ENCODE measurements around the gene TMPRSS3. TPM values are rescaled to one million over a fixed set of nuclear protein-coding genes. Genes with fewer than 3 reads are reported as not detected.
A peak's percentile ranks its signal among the peaks of the same experiment; 100 is the strongest.
"Not testable (repeated sequence)": the region's sequence is repeated elsewhere in the genome, so short reads cannot be mapped to it uniquely, and the experiment has no call there.

Gene TMPRSS3
- total RNA-seq, 1 donor from 2014 or later: 0.32 TPM

DNA sequence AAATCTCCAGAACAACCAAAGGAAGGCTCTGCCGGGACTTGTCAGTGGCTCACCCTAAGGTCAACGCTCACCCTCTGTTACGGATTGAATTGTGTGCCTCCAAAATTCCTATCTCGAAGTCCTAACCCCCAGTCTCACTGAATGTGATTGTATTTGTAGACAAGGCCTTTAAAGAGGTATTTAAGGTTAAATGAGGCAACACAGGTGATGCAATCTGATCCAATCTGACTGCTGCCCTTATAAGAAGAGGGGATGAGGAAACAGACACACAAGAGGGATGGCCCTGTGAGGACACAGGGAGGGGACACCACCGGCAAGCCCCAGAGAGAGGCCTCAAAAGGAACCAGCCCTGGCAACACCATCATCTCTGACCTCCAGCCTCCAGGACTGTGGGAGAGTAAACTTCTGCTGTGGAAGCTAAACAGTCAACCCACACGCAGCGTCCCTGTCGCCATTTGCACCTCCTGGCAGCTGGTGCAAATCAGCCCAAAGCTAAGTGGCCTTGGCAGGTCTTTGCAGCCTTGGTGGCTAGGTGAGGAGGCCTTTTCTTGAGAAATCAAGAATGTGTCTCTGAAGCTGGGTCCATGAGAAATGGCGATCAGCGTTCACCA, 32.1 kb upstream of the TMPRSS3 start:
- no peak for ATAC-seq

GRCh38 chr21:42426876-42427480, 31.1 kb upstream of the TMPRSS3 start:
- ATAC-seq: no peak

- ATAC-seq: no peak
Observed at GRCh38 chr21:42426424-42426823, 30.6 kb upstream of the TMPRSS3 start.

GRCh38 chr21:42425591-42425990, 29.7 kb upstream of the TMPRSS3 start:
- ATAC-seq: no peak

DNA sequence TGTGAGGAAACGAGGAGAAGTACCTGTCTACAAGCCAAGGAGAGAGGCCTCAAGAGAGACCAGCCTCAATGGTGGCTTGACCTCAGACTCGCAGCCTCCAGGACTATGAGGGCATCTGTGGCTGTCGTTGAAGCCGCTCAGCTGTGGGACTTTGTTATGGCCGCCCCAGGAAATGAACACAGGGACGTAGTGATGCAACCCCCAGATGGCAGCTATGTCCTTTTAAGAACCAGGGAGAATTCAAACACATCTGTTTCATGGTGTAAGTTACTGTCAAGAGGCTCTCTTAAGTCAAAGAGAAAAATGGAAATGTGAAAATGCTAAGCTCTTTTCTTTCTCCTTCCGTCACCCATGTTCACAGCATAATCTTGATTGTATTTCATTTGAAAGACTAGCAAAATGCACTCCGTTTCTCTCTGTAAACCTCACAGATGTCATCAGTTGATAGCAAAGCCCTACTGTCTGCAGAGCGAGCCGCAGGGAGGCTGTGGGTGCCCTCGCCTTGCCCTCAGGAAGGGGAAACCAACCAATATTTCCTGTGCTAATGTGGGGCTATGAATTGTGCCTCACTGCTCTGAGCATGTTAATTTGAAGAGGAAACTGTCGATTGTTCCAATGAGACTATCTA, 29.2 kb upstream of the TMPRSS3 start:
- peak; percentile 14 for ATAC-seq

DNA sequence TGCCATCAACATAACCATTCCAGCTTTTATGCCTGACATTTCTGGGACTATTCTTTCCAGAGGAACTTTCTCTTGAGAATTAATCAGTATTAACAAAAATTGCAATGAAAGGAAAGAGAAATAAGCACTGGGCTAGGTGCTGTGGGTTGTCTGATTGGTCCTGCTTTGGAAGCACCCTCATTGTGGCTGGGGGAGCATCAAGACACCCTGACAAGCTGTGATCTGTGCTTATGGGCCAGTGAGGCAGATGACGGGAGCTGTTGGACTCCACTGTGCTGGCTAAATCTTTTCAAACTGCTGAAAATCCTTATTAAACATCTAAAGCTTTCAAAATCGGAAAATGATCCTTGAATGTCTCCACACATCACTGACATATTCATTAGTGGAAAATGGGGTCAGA, 27.8 kb upstream of the TMPRSS3 start:
- no peak for ATAC-seq

DNA sequence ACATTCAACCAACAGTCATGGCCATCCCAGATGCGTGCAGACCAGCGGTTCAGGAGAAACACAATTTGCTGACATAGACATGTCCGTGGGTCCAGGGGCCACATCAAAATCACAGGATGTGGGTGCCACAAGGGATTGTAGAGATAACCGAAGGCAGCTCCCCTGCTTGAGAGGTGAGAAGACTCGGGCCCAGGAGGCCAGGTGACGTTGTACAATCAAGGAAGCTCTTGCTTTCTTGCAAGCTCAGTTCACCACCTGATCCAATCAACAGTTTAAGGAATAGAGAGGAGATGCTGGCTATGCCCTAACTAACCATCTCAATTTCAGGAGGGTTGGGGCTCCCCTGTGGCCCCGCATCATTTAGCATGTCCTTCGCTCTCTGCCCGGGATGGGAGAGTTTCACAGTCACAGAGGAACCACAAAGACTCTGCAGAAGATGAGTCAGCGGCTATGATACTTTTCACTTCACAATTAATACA, 27.4 kb upstream of the TMPRSS3 start:
- no peak for ATAC-seq

DNA sequence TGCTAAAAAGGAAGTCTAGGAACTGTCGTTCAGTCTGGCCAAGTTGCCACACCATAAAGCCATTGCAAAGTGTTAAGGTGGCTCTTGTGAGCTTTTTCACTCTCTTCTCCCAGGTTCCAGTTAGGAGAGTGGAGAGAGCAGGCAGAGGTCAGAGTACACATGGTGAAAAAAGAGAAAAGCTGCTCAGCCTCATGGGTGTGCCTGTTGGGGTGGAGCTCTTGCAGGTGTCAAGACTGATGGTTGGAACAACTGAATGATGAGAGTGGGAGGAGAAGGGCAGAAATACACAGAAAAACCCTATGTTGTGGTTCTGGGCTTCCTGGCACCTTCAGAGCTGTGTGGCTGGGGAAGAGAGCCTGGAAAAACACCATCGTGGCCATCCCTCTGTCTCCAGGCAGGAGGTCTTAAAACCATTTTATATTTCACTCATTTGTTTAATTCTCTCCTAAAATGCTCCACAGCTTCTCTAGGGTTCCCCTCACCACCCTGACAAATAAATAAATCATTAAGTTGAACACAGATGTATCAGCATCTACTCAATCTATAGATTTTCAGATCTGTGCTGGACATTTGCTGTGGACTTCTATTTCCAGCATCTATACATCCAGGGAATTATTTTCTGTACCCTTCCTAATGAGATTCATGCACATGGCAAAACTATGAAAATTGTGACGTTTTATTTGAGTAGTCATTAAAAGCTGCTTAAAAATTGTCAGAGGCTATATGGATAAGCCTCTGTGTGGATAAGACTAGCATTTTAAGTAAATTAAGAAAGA, 25.4 kb upstream of the TMPRSS3 start:
- ATAC-seq: no peak

GRCh38 chr21:42419845-42420244, 24.0 kb upstream of the TMPRSS3 start:
- no peak for ATAC-seq

GRCh38 chr21:42418886-42419285, 23.0 kb upstream of the TMPRSS3 start:
- no peak for ATAC-seq

DNA sequence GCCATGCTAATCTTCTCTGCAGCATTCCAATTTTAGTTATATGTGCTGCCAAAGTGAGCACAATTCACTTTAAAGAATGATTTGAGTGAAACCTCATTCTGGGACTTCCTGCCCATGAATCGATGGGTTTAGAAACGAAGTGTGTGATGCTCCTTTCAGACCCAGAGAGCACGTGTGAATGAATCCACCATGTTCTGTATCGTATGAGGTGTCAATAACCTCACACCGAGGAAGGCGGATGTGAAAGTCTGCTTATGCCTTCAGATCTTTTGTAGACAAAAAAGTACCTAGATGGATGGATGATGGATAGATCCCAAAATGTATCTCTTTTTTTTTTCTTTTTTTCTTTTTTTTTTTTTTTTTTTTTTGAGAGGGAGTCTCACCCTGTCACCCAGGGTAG, 21.7 kb upstream of the TMPRSS3 start:
- no peak for ATAC-seq

DNA sequence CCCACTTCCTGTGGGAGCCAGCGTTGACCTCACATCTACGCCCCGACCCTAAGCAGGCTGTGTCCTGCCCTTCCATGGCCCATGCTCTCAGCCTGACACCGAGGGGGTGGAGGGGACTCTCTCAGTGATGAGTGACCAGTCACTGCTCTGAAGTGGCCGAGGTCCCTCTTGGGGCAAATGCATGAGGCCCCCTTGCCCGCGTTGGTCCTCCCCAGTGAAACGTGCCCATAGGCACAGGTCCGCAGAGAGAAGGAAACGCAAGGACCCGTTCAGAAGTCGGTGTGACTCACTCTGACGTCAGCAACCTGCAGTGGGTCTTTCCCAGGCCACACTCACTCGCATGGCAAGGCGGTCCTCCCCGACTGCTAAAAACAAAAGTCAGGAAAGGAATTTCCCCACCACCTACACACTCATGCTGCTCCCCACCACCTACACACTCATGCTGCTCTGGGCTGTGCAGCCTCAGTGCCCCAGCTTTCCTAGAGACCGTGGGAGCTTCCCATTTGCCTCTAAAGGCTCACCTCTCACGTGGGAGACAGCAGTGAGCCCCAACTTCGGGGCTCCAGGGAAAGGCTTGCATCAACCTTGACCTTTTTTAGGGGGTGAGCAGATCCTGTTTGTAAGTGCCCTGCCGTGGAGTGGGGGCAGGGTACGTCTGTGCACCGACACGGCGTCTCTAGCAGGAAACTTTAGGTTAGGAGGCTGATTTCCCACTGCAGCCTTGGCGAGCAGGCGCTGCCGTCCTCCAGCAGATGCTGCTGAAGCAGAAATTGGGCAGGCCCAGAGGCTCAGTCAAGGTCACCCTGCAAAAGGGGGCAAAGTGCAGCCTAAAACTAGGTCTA, 19.3 kb upstream of the TMPRSS3 start:
- ATAC-seq: peak; percentile 62

DNA sequence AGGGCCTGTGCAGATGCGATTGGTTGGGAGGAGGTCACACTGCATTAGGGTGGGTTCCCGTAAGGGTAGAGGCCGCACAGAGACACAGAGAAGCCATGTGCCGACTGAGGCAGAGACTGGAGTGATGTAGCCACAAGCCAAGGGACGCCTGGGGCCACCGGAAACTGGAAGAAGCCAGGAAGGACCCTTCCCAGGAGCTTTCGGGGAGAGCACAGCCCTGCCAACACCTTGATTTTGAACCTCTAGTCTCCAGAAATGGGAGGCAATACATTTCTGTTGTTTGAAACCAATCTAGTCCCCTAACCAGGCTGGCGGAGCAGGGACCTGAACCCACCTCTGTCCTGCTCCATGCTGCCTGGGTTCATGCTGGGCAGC, 18.7 kb upstream of the TMPRSS3 start:
- no peak for ATAC-seq

DNA sequence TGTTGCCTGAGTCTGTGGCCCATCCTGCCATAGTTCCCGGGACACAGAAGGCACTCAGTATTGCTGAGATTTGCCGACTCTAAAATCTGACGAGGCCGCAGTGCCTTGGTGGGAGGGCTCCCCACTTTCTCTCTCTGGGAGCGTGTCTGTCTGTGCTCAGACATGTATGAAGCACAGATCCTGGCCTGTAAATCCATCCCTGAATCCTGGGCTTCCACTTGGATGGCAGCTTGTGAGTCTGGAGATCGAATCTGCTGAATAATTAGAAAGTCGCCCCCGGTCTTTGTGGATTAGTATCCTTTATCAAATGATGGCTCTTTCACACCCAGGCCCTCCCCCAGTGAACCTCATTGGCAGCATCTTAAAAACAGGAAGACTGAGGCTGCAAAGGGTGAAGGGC, 18.2 kb upstream of the TMPRSS3 start:
- ATAC-seq: no peak

DNA sequence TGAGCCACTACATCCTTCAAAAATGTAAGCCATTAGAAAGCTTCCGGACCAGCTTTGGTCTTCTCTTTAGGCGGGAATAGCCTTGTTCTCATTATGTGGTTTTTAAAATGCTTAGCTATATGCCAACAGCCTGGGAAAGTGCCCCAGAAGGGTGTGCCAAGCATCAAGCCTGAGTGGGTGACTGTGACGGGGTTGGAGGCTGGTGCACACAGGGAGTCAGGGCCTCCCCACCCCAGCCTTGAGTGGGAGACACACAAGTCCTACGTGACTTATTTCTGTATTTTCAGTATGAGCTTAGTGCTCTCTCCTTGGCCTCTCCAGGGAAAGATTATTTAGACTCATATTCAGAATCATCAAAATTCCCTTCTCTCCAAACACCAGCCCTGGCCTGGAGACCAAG, 17.6 kb upstream of the TMPRSS3 start:
- no peak for ATAC-seq

DNA sequence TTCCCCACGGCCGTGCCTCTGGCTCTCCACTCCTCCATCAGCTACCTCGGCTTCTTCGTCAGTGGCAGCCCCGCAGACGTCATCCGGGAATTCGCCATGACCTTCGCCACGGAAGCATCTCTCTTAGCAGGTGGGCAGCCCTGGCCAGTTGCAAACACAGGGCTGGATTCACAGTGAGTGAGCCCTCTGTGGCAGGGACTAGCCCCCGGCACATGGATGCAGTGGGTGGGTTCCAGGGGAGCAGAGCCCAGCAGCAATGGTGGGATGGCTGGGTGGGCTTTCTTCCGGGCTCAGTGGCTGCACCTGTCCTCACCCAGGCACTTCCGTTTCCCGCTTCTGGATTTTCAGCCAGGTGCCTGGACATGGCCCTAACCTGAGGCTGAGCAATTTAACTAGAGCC, 17.2 kb upstream of the TMPRSS3 start:
- ATAC-seq: no peak

GRCh38 chr21:42412636-42412933, 16.7 kb upstream of the TMPRSS3 start:
- ATAC-seq: no peak

- no peak for ATAC-seq
Observed at GRCh38 chr21:42411891-42412635, 16.2 kb upstream of the TMPRSS3 start.

GRCh38 chr21:42411197-42411869, 15.5 kb upstream of the TMPRSS3 start:
- ATAC-seq: peak; percentile 8

DNA sequence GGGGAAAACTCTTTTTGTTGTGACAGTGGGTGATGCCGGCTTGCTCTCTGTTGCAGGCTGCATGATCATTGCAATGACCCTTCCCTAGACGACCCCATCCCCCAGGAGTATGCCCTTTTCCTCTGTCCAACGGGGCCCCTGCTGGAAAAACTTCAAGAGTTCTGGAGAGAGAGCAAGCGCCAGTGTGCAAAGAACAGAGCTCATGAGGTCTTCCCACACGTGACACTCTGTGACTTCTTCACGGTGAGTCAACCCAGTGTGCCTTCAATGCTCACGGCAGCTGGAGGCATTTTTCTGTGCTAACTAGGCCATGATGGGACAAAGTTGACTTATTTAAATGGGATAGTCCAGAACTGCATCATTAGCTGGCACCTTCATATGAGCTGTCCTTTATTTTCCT, 13.5 kb upstream of the TMPRSS3 start:
- ATAC-seq: no peak

DNA sequence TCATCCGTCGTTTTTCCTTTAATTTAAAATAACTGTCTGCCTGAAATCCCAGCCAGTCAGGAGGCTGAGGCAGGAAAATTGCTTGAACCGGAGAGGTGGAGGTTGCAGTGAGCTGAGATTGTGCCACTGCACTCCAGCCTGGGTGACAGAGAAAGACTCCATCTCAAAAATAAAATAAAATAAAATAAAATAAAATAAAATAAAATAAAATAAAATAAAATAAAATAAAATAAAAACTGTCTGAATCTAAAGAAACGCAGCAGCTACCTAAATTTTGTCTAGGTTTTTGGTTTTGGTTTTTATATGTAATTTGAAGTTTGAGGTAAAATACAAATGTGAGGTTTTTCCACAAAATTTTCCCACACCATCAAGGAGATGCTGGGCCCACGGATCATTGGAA, 12.9 kb upstream of the TMPRSS3 start:
- not testable (repeated sequence) for ATAC-seq

All from esophagus mucosa (tissue), 1 donor.